GM19239 (cell line): ENCODE results near the gene DAZAP1.

Experiments used
- DNase-seq: peaks from one replicate; pipeline ENCODE4 v3.0.0; 2011; ENCODE audit warnings: low spot score; ENCODE audit not compliant: insufficient read length
- FAIRE-seq: peaks from 2 replicates; lab custom pipeline; 2011; peaks lifted over from hg19 to GRCh38; lab: Jason Lieb, UNC

DAZAP1 gene

DNA sequence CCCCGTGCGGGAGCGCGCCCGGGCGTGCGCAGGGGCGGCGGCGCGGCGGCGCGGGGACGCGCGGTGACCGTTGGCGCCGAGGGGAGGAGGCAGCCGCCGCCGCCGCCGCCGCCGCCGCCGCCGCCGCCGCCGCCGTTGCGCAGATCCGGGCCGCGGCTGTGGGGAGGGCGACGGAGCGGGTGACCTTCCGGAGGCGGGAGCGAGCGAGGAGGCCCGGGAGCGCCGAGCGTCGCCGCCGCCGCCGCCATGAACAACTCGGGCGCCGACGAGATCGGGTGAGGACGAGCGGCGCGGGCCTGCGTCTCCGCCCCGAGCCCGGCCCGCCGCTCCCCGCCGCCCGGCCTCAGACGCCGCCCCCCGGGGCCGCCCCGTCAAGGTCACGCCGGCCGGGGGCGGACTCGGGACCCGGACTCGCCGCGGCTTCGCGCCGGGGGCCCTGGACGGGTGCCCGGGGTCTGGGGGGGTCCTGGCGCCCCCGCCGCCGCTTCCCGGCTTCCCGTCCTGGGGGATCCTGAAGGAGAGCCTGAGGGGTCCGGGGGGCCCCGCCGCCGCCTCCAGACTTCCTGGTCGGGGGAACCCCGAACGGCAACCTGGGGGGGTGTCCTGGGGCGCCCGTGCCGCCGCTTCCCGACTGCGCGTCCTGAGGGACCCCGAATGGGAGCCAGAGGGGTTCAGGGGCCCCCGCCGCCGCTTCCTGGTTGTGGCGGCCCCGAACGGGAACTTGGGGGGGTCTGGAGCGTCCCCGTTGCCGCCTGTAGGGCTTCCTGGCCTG, at the start of gene DAZAP1:
Gene DAZAP1 (plus strand): TSS at position 59 of the 772 bp plus-strand sequence. CDS start 188 bp downstream, at position 247.
- FAIRE-seq, result no peak
- DNase-seq, result no peak

DNA sequence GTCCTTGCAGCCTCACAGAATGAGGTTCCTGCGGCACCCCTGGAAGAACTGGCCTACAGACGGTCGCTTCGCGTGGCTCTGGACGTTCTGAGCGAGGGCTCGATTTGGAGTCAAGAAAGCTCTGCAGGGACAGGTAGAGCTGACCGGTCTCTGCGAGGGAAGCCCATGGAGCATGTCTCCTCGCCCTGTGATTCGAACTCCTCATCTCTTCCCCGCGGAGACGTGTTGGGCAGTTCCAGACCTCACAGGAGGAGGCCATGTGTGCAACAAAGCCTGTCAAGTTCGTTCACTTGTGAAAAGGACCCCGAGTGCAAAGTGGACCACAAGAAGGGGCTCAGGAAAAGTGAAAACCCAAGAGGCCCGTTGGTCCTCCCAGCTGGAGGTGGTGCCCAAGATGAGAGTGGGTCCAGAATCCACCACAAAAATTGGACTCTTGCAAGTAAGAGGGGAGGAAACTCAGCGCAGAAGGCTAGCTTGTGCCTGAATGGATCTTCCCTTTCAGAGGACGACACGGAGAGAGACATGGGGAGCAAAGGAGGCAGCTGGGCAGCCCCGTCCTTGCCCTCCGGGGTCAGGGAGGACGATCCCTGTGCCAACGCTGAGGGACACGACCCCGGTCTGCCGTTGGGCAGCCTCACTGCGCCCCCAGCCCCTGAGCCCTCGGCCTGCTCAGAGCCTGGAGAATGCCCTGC, 47.1 kb upstream of the DAZAP1 start:
- FAIRE-seq, result no peak
- no peak for DNase-seq

DNA sequence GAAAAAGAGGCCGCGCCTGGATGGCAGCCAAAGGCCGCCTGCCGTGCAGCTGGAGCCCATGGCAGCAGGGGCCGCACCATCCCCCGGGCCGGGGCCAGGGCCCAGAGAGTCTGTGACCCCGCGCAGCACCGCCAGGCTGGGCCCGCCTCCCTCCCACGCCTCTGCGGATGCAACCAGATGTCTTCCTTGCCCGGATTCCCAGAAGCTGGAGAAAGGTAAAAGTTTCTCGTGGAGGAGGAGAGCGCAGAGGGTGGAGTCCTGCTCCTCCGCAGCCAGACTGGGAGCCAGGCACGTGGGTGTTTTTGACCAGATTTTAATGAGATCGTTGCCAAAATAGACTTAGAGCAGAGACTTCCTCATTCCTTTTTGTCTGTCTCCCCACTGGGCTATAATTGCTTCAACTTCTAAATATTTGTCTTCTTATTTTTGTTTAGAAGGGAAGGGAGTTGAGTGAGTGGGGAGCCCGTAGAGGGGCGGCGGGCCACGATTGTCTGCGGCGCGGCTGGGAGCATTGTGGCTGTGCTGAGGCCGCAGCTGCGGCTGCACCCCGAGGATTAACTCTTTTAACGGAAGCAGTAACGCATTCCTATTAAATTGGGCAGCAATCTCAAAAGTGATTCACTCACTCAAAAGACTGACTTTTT, 46.4 kb upstream of the DAZAP1 start:
- no peak for DNase-seq

DNA sequence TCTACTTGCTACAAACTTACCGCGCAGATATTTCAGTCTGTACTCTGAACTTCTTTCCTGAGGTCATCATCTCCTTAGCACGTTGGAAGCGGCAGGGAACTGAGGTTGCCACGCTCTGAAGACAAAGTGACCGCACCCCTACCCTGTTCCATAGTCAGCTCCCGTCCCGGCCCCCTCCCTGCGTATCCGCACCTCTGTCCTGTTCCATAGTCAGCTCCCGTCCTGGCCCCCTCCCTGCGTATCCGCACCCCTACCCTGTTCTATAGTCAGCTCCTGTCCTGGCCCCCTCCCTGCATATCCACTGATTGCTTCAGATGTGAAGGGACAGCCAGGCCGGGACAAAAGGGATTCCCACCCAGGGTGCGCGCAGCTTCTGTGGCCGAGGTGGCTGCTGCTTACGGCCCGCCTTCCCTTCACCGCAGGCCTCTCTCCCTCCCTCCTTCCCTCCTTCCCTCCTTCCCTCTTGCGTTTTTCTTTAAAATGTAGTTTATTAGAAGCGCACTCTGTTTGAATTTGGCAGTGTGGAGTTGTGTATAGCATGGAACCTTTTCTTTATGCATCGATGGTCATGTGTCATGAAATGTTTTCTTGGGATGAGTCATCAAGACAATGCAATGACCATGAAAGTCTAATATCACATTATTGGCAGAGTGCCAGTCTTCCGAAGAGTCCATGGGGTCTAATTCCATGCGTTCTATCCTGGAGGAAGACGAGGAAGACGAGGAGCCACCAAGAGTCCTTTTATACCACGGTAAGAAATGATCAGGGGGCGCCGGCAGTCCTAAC, 45.6 kb upstream of the DAZAP1 start:
- no peak for FAIRE-seq
- no peak for DNase-seq

More for the DNA sequence above, 46.4 kb upstream of the DAZAP1 start:
- no peak for FAIRE-seq

DNA sequence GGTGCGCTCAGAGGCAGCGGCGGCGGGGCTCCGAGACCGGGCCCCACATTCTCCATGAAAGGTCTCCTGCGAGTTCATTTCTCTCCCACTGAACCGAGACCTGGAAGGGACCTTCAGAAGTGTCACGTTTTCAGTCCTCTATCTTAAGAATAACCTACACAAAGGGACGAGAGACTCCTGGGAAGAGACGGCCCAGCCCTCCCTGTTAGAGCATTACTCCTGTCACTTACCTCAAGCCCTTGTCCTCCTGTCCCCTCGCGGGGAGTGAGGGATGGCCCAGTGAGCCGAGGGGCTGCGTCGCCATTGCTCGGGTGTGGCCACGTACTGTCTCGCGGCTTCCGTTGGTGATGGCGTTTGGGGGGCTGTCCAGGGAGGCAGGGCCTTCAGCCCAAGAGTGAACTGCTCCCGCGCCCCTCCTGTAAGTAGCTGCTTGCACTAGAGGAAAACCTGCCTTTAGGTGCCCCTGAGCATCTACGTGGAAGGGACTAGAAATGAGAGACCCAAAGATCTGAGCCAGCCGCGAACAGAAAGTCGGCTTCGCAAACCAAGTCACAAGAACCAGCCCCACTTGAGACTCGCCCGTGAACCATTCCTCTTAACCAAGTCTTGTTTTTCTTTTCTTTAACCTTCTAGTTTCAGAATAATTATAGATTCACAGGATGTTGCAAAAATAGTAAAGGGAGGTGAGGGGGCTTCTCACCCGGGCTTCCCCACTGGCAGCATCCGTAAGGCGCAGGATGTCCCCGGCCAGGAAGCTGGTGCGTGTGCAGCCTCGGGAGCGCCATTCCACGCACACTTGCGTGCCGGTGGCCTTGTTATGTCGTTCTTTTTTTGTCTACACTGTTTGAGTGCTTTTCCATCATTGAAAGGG, 44.8 kb upstream of the DAZAP1 start:
- FAIRE-seq (no peak), DNase-seq (no peak)

DNA sequence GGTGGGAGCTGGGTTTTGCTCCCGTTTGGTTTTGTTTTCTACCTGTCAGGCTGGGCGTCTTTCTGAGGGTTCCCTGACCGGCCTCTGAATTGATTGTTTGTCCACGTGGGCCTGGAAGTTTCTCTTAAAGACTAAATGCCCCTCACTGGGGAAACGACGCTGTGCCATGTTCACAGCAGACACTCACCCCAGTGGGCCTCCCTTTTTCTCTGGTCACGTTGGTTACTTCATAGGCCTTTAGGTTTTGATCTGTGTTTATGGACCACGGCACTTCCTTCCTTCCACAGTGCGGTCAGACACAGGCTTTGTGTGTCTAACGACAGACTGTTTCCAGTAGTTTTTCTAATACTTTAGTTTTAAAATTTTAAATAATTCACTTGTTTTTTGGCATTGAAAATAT, 43.8 kb upstream of the DAZAP1 start:
- FAIRE-seq, result no peak
- no peak for DNase-seq

DNA sequence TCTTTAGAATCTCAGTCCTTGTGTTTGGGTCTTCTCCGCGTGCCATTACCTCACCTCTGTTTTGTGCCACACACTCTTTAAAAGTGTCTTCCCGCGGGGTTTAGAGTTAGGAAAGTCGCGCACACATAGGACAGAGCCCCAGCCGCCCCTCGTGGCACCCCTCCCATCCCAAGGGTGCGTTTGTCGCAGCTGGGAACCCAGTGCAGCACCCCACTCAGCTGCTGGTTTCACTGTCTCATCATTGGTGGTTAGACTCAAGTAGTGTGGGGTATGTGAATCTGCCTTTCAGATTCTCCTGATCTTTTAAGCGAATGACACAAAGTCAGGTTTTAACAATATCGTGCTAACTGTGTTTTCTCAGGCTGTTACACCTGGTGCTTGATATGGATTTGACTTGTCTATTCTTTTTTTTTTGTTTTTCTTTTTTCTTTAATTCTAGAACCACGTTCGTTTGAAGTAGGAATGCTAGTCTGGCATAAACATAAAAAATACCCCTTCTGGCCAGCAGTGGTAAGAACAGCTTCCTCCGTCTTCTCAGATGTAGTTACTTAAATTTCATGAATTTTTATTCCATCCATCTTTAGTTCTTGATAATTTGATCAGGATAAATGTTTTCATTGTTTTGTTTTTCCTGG, 43.2 kb upstream of the DAZAP1 start:
- FAIRE-seq (peak; percentile 86), DNase-seq (no peak)

DNA sequence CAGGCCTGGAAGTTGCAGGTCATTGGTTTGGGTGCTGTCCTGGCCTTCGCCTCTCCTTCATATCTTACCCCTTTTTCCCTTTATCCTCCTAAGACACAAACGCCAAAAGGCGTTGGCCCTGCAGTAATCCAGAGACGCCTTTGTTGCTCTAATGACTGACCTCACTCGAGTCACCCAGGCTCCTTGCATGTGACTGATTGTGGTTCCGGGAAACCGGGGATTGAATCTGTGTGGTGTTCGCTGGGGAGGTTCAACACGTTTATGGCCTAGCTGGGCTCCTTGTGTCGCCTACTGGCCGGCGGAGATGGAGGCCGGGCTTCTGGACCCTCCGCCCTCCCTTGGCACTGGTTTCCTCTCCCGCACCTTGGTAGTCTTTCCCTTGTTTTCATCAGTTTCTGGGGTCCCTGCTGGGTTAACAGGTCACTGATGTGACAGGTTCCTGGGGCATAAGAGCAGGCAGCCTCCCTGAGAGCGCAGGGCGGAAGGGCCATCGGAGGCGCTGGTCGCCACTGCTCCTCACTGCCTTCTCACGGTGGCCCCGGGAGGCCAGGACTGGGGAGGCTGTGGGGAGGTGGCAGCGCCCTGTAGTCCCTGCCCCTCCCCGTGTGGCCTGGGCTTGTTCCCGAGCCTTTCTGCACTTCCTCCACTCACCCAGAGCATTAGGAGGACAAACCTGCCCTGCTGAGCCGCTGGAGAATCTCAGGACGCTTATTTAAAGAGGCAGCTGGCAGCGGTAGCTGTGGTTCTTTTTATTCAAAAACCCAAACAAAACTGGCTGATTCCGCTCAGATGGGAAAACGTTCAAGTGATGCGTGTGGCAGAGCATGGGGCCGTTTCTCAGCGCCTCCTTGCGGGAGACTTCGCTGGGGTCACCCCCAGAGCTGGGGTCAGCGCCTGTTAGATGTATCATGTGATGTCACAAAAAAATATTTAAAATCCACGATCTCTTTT, 41.8 kb upstream of the DAZAP1 start:
- FAIRE-seq, result no peak
- DNase-seq, result no peak

DNA sequence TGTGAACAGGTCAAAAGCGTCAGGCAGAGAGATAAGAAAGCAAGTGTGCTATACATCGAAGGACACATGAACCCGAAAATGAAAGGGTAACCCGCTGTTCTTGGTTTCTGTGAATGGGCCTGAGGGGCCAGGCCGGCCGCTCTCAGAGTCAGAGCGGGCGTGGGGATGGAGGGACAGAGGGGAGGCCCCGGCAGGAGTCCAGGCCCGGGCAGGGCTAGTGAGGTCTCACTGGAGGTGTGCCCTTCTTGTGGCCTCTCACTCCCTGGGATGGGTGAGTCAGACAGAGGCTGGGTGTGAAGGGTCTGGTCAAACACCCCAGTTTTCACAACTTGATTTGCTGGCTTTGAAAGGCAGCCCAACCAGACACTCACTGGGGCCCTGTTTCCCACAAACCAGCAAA, 41.1 kb upstream of the DAZAP1 start:
- DNase-seq, result no peak
- FAIRE-seq, result no peak

DNA sequence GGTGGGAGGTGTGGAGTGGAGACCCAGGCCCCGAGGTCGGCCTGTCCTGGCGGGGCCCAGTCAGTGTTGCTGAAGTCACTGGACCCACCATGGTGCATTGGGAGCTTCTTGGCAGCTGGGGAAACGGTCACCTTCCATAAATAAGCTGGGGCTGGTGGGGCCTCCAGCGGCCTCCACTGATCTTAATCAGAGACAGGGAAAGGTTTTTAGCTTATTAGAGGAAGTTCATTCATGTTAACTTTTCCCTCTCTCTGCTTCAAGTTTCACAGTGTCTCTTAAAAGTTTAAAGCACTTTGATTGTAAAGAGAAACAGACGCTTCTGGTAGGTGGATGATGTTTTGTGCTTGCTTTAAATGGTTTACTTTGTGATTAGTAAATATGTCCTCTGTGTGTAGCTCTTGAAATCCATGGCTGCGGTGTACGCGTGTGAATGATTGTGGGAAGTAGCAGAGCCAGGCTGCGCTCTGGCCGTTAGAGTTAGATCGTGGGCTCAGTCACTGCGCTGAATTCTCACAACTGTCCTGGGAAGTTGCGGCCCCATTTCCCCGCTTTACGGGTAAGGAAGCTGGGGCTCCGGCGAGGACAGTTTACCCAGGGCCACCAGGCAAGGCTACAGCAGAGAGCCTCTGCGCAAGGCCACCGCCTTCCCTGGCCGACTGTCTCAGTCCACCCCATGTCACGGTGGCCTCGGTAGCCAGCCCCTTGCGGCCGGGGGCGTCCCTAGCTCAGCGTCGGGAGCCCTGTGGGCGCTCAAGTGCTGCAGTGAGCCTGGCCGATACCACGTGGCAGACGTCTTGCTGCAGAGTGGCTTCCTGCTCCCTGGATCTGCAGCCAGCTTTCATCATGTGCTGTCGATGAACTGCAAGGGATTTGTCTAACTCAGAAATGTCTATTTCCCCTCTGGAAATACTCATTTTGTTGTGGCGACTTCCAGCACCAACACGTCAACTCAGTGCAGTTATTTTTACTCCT, 40.2 kb upstream of the DAZAP1 start:
- no peak for DNase-seq
- FAIRE-seq, result no peak

DNA sequence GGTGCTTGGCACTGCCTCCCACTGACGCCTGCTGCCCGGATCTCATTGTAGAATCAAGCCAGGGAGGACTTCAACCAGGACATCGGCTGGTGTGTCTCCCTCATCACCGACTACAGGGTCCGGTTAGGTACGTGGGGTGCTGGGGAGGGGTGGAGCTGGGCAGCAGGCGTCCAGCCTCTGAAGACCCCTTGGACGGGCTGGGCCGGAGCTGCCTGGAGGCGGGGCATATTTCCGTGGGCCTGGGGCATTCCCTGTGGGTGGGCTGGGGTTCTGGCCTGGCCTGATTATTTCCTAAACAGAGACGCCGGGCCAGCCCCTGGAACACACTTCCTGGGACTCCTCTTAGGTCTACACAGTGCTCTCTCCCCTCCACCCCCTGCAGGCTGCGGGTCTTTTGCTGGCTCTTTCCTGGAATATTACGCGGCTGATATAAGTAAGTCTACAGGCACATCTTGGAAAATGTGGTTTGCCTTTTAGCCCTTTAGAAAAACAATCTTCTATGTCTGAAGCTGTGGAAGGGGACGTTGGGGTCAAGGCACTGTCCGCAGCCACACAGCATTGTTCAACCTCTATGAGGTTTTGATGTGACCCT, 38.1 kb upstream of the DAZAP1 start:
- DNase-seq (no peak), FAIRE-seq (no peak)

DNA sequence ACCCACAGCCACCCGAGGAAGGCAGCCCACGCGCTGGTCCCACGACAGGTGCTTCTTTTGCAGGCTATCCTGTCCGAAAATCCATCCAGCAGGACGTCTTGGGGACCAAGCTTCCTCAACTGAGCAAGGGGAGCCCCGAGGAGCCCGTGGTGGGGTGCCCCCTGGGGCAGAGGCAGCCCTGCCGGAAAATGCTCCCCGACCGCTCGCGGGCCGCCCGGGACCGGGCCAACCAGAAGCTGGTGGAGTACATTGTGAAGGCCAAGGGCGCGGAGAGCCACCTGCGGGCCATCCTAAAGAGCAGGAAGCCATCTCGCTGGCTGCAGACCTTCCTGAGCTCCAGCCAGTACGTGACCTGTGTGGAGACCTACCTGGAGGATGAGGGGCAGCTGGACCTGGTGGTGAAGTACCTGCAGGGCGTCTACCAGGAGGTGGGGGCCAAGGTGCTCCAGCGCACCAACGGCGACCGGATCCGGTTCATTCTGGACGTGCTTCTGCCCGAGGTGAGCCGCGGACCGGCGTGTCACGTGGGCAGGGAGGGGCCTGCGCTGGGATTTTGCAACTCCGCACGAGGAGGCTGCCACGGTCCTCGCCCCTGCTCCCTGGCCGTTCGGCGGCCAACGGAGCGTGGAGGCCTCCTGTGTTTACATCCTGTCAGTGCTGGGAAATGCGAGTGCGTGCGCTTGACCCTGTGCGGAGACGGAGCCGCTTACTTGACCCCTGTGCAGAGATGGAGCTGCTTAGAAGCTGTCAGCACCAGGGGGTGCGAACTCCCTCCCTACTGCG, 36.6 kb upstream of the DAZAP1 start:
- no peak for DNase-seq
- FAIRE-seq, result no peak

DNA sequence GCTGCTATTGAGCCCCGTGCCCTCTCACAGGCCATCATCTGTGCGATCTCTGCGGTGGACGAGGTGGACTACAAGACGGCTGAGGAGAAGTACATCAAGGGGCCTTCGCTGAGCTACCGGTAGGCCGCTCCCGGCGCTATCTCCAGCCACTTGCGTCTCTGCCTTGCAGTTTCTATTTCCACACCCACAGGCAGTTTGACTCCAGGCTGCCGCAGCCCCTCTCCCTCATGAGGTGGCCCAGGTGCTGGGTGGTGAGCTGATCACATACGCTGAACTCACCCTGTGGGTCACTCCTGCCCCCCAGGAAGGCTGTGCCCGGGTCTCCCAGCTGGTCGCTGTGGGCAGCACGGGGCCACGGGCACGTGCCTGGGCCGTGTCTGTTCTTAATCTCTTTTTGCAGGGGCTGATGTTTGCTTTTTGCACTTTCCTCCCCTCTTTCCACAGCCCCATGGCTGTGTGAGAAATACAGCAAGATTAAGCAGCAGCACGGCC, 34.3 kb upstream of the DAZAP1 start:
- DNase-seq, result no peak
- no peak for FAIRE-seq

DNA sequence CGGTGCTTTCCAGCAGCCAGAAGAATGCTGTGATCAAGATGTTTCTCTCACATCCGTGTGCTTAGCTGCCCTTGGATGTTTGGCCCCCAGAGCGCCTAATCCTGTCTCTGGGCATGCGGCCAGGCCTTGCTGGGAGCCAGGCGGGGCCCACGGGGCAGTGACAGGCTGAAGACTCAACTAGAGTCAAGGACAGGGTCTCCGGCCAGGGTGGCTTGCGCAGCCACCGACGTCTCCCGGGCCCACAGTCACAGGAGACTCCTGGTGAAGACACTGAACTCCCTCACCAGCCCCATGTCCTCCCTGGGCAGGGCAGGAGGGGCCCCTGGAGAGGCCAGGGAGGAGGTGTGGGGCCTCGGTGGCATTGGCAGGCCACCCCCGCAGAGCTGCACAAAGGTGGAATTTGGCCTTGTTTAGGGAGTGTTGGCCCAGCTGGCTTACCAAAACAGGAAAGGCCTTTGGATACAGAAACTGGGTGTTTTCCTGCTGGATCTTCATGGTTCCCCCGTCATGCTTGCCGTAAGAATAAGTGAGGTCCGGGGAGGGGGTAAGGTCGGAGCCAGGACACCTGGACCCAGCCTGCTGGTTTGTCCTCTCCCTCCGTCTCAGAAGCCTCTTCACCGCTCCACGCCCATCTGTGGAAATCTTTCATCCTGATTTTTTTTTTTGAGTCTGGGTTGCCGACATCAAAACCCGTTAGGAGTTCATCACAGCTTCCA, 33.7 kb upstream of the DAZAP1 start:
- no peak for FAIRE-seq
- DNase-seq, result no peak

DNA sequence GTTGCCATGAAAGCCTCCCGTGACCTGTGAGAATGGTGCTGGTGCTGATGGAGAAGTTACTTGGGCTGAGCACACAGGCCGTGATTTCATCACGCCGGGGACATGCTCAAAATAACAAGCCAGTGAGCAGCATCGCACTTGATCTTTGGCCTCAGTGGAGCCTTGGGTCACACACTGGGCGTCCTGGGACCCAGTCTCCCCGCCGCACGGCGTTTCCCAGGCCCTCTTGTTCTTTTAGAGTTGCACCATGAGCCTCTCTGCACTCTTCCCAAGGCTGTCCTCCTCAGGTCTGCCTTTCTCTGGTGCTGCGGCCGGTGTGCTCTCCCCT, 33.2 kb upstream of the DAZAP1 start:
- FAIRE-seq, result no peak

More for the DNA sequence above, 33.2 kb upstream of the DAZAP1 start:
- no peak for DNase-seq
